GM21381 (cell line): ENCODE measurements around the gene ERICH2.
A peak's percentile ranks its signal among the peaks of the same experiment; 100 is the strongest.

ENCODE experiments used
- ATAC-seq: cut with Tn5 transposase; IDR thresholded peaks from one replicate; pipeline ENCODE4 v1.9.1; 2021; ENCODE audit warnings: mild to moderate bottlenecking, moderate library complexity; ENCODE audit not compliant: unreplicated experiment

ERICH2 gene

DNA sequence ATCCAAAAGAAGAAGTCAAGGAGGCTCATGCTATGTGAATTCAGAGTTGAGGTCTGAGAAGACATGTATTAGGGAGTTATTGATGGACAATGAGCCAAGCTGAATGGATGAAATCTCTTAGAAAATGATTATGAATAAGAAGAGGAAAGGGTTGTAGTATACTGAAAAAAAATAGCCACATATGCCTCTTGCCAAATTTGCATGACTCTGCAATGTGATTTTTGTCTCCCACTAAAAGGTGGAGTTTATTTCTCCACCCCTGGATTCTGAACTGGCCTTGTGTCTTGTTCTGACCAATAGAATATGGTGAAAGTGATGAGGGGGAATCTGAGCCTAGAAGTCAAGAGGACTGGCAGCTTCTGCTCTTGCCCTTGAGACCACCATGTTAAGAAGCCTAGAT lies 8.6 kb upstream of the ERICH2 start:
- ATAC-seq, result no peak

DNA sequence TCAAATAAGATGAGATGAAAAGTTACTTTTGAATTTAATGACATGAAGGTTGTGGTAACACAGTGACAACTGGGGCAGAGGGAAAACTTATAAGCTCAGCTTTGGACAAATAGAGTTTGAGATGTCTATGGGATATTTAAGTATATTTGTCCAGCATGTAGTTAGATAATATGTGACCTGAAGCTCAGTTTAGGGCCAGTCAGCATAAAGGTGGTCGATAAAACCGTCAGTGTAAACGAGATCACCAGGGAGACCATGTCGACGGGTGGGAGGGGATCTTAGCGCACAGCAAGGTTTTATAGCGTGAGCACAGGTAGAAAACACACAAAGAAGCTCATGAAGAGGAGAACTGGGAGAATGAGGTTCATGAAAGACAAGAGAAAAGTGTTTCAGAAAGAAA lies 7.4 kb upstream of the ERICH2 start:
- ATAC-seq, result no peak

DNA sequence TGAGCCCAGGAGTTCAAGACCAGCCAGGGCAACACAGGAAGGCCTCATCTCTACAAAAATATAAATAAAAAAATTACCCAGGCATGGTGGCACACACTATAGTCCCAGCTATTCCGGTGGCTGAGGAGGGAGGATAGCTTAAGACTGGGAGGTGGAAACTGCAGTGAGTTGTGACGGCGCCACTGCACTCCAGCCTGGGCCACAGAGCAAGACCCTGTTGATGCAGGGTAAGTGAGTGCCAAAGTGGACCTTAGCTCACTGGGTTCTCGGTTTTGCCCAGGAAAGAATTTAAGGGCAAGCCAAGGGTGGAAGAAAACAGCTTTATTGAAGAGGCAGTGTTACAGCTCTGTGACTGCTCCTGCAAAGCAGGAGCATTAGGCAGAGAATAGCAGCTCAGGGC lies 6.9 kb upstream of the ERICH2 start:
- no peak for ATAC-seq

DNA sequence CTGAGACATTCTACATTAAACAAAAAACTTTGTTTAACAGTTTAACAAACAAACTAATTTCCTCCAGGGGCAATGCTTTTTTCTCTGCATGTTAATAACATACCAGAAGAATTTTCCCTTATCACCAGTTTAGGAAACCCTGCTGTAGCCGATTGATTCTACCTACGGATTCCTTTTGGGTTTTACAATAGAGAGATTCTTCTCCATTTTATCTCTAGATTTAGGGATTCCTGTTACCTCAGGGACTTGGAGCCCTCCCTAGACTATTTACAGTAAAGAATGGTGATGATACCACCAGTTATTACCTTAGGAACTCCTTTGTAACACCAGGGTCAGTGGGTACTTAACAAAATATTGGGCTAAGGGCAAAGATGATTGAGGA lies 5.3 kb upstream of the ERICH2 start:
- no peak for ATAC-seq

GRCh38 chr2:170766693-170767092 lies 3.5 kb upstream of the ERICH2 start:
- ATAC-seq, result no peak

GRCh38 chr2:170770606-170771420 lies 635 bp downstream of the ERICH2 start:
- peak; percentile 84 for ATAC-seq

DNA sequence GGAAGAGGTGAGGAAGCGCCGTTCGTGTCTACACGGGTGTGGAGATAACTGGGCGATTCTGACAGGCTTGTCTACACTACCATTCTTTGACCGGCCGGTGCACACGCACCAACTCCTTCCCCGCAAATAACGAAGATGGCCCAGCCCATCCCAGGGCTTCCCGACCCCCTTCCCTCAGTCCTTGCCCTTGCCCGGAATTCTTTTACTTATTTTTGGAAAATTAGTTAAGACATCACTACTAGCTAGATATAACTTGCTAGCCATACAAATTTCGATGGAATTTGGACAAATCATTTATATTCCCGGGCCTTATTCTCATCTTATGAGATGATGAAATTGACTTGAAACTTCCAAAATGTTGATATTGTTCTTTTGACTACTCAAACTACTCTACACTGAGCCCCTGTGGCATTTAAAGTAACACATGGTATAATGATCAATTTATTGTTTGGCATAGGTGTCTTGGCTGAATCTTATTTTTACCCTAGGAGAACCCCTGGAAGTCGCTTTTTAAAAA lies 1.3 kb downstream of the ERICH2 start:
- no peak for ATAC-seq

DNA sequence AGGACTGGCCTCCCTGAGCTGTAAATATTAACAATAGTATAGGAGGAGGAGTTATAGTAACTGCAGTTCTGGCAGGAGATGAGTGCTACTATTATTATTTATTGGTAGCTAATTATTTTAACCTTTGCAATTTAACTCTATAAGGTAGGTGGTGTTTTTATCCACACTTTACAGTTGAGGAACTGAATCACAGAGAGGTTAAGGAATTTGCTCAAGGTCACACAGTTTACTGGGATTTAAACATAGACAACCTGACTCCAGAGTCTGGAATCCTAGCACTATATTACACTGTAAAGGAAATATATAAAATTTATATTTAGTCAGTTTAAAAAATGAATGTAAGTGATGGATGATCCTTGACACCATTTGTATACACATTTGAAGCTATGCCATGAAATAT lies 2.1 kb downstream of the ERICH2 start:
- no peak for ATAC-seq

GRCh38 chr2:170774074-170774473 lies 3.9 kb downstream of the ERICH2 start:
- no peak for ATAC-seq

DNA sequence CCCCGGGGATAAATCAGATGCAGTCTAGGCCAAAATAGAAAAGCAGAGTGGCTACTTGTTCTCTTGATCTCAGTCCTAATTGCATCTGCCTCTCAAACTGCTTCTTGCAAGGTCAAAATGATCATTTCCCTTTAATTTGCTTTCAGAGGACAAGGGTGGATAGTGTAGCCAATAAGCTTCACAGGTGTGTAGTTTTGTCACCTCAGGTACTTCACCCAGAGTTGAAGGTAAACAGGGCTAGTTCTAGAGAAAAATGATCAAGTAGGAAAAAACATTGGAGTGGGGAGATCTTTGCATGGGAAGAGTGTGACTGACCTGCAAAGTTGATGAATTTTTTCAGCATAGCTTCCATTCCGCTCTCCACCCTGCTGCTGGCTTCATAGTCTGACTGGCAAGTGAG lies 8.7 kb downstream of the ERICH2 start:
- no peak for ATAC-seq

DNA sequence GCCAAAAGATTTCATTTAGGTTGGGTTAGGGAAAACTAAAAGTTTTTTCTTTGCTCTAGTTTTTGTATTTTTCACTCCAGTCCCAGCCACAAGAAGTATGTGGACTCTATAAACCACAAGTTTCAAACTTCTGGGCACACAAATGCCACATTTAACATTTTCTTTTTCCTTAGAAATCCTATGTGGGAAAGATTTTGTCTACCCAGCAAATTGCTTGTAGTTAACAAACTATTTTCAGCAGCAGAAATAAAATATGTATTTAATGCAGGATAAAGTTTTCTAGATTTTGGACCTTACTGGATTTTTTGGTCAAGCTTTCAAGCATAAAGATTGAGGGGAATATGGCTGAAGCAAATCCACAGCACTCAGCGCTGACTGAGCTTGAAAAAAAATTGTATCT lies 9.1 kb downstream of the ERICH2 start:
- ATAC-seq, result no peak

DNA sequence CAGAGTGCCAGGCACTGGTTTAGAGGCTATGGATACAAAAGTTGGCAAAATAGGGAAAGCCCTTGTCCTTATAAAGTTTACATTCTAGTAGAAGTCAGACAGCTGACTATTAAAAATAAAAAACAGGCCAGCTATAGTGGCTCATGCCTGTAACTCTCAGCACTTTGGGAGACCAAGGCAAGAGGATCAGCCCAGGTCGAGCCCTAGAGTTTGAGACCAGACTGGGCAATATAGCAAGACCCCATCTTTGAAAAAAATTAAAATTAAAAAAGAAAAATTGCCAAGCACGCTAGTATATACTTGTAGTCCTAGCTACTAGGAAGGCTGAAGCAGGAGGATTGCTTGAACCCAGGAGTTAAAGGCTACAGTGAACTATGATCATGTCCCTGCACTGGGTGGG lies 12.5 kb downstream of the ERICH2 start:
- no peak for ATAC-seq

DNA sequence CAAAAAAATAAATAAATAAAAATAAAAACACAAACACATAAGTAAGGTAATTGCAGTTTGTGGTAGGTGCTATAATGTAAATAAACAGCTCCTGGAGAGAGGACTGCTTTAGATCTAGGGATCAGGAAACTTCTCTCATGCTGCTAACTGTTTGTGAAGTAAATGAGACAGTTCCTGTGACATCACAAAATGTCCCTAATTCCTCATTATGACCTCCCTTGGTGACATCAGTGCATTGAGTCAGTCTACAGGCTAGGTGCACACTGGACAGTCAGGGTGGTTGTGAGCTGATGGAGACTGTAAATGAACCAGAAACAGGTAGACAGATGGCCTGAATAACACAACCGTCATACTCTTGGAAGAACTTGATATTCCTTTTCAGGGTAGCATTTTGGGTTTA lies 13.4 kb downstream of the ERICH2 start:
- ATAC-seq, result no peak

GRCh38 chr2:170798996-170799395 lies 28.8 kb downstream of the ERICH2 start:
- ATAC-seq, result no peak

DNA sequence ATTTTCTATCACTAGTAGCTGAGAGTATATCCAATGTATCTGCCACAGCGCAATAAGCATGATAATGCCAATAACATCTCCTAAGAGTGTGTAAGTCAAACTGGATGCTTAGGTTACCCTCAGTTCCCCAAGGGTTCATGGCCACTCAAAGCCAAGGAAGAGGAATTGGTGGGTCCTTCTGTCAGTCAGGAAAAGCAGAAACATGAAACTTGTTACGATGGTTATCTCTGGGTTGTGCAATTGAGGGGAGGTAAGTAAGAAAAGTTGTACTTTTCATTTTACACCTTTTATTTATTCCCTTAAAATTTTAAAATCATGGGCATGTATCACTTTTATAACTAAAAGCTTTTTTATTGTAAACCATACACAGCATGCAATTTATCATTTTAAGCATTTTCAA lies 36.4 kb downstream of the ERICH2 start:
- no peak for ATAC-seq

- no peak for ATAC-seq
Measured at GRCh38 chr2:170812710-170813600, 42.8 kb downstream of the ERICH2 start.

GRCh38 chr2:170813611-170814532 lies 43.7 kb downstream of the ERICH2 start:
- ATAC-seq, result no peak

DNA sequence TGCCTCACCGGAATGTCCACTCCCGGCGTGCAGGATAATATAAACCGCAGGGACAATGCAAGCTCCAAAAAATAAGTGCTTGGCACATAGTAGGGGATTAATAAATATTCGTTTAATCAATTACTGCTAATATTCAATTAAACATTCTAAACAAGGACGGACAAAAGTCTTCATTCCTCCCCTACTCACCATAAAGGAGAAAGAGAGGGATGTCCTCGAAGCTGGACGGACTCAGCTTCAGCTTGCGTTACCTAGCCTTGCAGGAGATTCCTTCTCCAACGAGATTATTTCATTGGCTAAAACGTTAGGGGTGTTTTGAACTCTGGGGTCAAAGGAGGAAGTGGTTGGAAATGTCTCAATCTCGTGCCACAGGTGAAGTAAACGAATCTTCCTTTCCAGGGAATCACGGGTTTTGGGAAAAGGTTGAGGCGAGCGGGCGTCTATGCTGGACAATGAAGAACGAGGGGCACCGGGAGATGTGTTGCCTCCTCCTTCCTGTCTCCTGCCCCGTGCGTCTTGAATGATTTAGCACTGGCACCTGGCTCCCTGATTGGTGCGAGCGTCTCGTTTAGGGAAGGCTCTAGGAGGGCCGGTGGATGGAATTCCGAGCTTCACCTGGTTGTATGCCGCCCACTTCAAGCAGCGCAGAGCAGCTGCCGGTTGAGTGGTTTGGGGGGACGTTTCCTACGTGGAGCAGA lies 44.5 kb downstream of the ERICH2 start:
- no peak for ATAC-seq

DNA sequence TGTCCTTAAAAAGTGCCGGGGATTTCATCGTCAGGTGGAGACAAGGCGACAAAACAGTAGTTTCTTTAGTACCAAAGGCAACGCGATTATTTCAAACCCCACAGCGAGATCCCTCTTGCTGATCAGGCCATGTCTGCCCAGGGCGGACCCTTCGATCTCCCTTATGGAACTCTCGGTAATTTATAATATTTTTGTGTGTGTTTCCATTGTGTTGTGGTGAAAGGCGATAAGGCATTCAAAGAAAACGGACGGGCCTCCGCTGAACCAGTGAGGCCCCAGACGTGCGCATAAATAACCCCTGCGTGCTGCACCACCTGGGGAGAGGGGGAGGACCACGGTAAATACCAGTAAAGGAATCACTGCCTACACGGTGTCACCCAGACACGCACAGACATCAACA lies 45.1 kb downstream of the ERICH2 start:
- ATAC-seq, result no peak
